Fibroblast of the aortic adventitia (primary cell): Measurements from ENCODE around the gene GPR150. TPM values are rescaled to one million over a fixed set of nuclear protein-coding genes. Genes with fewer than 3 reads are reported as not detected.
A peak's percentile ranks its signal among the peaks of the same experiment; 100 is the strongest.

Source experiments
- DNase-seq: peaks from one replicate; pipeline ENCODE4 v3.0.0-alpha.2; 2010; ENCODE audit warnings: low read depth
- H3K4me3 ChIP-seq: 2 replicates; pipeline ENCODE4 v1.5.1; 2011; ENCODE audit warnings: low read depth, mild to moderate bottlenecking, control low read depth, low read length, moderate library complexity
- total RNA-seq: library from RNA; depleted of rRNA; stranded (reverse); fragments of >200 nt; gene quantifications from 2 replicates; pipeline ENCODE4 v1.2.3, GENCODE V29; 2012; ENCODE audit warnings: low replicate concordance
- TF ChIP-seq, protein P1 (sequence below): IDR thresholded peaks from 2 replicates; pipeline ENCODE4 v1.5.1; 2011; ENCODE audit warnings: mild to moderate bottlenecking, low read length, control low read depth, inconsistent platforms; ENCODE audit not compliant: insufficient read depth

Gene GPR150
- total RNA-seq, 1 donor: 0.27 TPM

DNA sequence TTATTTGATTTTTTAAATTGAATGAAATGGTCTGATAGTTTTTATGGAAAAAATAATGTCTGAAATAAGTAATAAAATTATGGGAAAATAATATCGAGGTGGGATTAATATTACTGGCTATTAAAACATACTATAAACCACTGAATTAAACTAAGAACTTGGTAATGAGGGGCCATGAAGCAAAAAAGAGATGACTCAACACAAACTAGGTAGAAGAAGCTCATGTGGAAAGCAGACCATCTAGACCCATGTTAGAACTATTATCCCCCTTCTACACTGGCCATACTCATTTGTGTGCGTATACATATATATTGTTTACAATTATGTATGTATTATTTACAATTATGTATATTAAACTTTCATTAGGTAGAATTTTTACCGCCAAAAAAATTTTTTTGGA lies 8.5 kb upstream of the GPR150 start:
- TF ChIP-seq, protein P1, sequence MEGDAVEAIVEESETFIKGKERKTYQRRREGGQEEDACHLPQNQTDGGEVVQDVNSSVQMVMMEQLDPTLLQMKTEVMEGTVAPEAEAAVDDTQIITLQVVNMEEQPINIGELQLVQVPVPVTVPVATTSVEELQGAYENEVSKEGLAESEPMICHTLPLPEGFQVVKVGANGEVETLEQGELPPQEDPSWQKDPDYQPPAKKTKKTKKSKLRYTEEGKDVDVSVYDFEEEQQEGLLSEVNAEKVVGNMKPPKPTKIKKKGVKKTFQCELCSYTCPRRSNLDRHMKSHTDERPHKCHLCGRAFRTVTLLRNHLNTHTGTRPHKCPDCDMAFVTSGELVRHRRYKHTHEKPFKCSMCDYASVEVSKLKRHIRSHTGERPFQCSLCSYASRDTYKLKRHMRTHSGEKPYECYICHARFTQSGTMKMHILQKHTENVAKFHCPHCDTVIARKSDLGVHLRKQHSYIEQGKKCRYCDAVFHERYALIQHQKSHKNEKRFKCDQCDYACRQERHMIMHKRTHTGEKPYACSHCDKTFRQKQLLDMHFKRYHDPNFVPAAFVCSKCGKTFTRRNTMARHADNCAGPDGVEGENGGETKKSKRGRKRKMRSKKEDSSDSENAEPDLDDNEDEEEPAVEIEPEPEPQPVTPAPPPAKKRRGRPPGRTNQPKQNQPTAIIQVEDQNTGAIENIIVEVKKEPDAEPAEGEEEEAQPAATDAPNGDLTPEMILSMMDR: no peak
- no peak overlapping the region for H3K4me3 ChIP-seq
- no peak for DNase-seq

DNA sequence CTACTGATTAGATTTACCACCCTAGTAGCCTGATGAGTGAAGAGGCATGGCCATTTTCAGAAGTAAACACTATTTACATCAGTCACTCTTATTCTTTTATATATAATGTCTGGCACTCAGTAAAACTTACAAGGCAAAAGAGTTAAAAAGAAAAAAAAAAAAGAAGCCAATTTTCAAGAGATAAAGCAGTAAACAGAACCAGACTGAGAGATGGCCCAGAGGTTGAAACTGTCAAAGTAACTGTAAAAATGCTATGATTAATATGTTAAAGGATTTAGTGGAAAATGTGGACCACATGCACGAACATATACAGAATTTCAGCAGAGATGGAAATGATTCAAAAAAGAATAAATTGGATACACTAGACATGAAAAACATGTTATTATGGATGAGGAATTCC lies 6.4 kb upstream of the GPR150 start:
- H3K4me3 ChIP-seq: no peak overlapping the region
- TF ChIP-seq, protein P1: no peak
- DNase-seq: no peak

- H3K4me3 ChIP-seq: no peak overlapping the region
- TF ChIP-seq, protein P1: no peak
- DNase-seq: no peak
Measured at GRCh38 chr5:95615164-95615467, 4.8 kb upstream of the GPR150 start.

GRCh38 chr5:95617057-95617456 lies 2.8 kb upstream of the GPR150 start:
- DNase-seq: peak; percentile 39
- H3K4me3 ChIP-seq: no peak overlapping the region
- TF ChIP-seq, protein P1: no peak

DNA sequence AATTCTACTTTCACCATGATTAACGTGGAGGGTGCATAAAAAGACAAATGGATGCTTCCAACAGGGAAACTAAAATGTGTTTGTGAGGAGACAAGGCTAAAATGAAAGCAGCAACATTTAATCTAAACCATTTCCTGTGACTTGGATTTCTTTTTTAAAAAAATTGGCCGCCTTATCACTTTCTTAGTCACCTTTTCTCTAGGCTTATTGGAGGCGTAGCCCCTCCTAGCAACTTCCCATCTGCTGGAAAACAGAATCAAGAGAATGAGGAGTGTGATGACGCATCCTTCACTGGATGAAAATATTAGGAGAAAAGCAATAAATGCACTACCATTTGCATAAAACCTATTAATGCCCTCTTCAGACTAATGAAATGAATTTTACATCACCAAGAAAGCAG lies 791 bp upstream of the GPR150 start:
- no peak overlapping the region for H3K4me3 ChIP-seq
- peak; percentile 72 for DNase-seq
- TF ChIP-seq, protein P1: no peak

GRCh38 chr5:95619514-95620029 lies 315 bp upstream of the GPR150 start:
- peak overlapping the region; percentile 59 for H3K4me3 ChIP-seq
- TF ChIP-seq, protein P1: no peak
- no peak for DNase-seq
